CD1c-positive myeloid dendritic cell (primary cell): Measurements from ENCODE around the gene FDXACB1.
"Not testable (repeated sequence)": the region's sequence is repeated elsewhere in the genome, so short reads cannot be mapped to it uniquely, and the experiment has no call there.

ENCODE experiments used
- DNase-seq: peaks from one replicate; pipeline ENCODE4 v3.0.0-alpha.2; 2016; ENCODE audit errors: extremely low spot score

FDXACB1 gene

GRCh38 chr11:111910676-111911562 is 32.0 kb upstream of the FDXACB1 start:
- no peak for DNase-seq

- DNase-seq, result no peak
Observed at GRCh38 chr11:111909378-111909777, 30.4 kb upstream of the FDXACB1 start.

DNA sequence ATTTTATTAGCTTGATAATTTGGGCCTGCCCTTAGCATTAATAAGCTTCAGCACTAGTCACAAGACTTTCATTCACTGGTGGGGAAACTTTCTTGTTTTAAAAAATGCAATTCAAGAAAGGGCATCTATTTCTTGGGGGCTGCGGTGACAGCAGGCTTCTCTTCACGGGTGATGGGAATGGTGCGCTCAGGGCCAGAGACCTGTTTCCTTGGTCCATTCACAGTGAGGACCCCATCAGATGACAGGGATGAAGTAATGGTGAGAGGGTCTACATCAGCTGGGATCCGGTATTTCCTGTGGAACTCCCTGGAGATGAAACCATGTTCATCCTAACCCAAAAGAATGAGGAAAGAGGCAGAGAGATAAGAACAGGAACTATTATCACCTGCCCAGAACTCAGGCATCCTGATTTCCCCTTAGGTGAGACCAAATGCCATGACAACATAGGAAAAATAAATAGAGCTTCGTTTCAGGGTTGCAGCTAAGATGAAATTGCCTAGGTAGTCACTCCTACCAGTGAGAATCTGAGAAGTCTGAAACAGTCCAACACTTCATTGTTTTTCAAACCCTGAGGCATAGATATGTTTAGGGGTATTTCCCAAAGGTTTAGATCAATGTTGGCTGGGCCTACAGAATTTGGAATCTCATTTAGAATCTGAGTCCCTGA is 29.8 kb upstream of the FDXACB1 start:
- no peak for DNase-seq

DNA sequence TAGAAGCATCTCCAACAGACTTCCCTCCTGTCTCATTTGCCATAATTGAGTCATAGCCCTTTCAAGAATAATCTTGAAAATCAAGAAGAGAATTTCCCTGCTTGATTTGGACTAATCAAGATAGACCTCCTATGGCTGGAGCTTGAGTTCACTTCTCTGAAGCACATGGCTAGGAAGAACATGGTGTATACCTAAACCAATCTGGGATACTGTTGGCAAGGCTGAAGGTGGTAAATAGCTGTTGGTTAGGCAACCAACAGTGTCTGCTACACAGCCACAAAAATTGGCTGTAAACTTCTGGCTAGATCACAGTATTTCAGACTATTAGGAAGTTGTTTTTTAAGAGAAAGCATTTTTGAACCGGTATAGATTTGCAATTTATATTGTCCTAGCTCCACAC is 27.7 kb upstream of the FDXACB1 start:
- no peak for DNase-seq

DNA sequence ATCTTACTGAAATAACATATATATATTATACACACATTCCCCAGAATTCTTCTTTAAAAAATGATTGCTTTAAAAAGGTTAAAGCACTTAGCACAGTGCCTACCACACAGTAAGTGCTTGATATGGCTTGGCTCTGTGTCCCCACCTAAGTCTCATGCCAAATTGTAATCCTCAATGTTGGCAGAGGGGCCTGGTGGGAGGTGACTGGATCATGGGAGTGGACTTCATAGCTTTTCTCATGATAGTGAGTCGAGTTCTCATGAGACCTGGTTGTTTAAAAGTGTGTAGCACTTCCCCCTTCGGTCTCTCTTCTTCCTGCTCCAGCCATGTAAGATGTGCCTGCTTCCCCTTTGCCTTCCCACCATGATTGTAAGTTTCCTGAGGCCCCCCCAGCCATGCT is 26.4 kb upstream of the FDXACB1 start:
- no peak for DNase-seq

- DNase-seq, result no peak
Observed at GRCh38 chr11:111886844-111887243, 7.9 kb upstream of the FDXACB1 start.

GRCh38 chr11:111886032-111886431 is 7.1 kb upstream of the FDXACB1 start:
- DNase-seq, result no peak

GRCh38 chr11:111885053-111885452 is 6.1 kb upstream of the FDXACB1 start:
- DNase-seq, result not testable (repeated sequence)

GRCh38 chr11:111882202-111882601 is 3.2 kb upstream of the FDXACB1 start:
- DNase-seq, result no peak

- no peak for DNase-seq
Observed at GRCh38 chr11:111879637-111879960, 634 bp upstream of the FDXACB1 start.

- DNase-seq, result peak; percentile 32
Observed at GRCh38 chr11:111878385-111878848, 548 bp downstream of the FDXACB1 start.

GRCh38 chr11:111871693-111872161 is 7.2 kb downstream of the FDXACB1 start:
- DNase-seq, result no peak

- peak; percentile 76 for DNase-seq
Observed at GRCh38 chr11:111870886-111871692, 7.9 kb downstream of the FDXACB1 start, which contains the start of gene ALG9. Gene ALG9, minus strand, starts transcription at chr11:111871581. Its CDS starts 99 bp downstream, at chr11:111871482.

GRCh38 chr11:111870522-111870885 is 8.5 kb downstream of the FDXACB1 start:
- DNase-seq, result peak; percentile 35

GRCh38 chr11:111870113-111870512 is 8.9 kb downstream of the FDXACB1 start:
- no peak for DNase-seq

GRCh38 chr11:111860257-111860656 is 18.7 kb downstream of the FDXACB1 start:
- no peak for DNase-seq

DNA sequence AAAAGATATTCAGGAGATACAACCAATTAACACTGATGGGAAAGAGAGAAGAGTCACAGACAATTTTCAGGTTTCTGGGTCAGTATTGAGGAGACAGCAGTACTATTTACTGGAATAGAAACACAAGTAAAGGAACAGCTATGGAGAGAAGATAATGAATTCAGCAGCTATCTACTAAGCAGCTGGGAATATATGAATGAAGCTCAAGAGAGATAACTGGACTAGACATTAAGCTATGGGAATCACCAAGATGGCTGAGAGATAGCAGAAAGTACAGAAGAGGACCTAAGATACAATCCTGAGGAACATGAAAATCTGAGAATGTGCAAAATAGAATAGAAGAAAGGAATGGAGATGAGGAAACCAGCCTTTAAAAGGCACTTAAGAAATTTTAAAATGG is 23.5 kb downstream of the FDXACB1 start:
- DNase-seq, result no peak

DNA sequence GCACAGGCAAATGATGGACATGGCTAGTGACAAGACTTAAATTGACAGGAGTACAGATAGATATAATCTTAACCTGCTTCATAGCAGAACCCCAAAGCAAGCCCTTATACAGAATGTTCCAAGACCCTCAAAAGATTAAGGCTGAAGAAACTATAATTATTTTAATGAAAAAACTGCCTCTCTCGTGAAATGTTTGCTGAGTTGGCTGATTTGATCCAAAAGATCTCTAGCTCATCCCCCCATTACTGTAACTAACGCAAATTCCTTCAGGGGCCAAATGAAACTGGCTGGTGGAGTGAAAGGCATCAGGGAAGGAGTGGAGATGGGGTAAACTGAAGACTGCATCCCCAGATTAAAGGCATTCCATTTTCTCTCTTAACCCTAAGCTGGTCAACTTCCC is 26.9 kb downstream of the FDXACB1 start:
- no peak for DNase-seq

DNA sequence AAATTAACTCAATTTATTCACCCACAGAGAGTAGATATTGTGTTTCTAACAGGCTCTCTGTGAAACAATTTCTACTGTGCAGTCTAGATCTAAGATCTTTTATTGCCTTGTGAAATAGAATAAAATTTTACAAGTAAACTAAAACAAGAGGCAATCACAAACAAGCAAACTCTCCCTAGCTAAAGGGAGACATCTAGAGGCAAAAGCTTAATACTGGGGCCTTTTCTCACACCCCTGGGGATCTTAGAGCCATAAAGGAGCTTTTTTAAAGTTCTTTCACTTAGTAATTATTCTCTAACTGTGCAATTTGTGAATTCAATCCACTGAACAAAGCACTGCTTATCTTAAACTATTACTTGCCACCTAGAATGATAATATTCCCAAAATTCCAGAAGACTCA is 27.3 kb downstream of the FDXACB1 start:
- DNase-seq, result peak; percentile 8

DNA sequence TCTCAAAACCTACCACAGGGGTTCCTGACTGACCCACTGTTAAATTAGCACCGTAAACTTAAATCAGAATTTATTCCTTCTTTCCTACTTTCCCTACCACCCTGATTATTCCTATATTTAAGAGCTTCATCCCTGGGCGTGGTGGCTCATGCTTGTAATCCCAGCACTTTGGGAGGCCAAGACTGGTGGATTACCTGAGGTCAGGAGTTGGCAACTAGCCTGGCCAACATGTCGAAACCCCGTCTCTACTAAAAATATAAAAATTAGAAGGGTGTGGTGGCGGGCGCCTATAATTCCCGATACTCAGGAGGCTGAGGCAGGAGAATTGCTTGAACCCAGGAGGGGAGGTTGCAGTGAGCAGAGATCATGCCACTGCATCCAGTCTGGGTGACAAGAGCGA is 27.9 kb downstream of the FDXACB1 start:
- no peak for DNase-seq

DNA sequence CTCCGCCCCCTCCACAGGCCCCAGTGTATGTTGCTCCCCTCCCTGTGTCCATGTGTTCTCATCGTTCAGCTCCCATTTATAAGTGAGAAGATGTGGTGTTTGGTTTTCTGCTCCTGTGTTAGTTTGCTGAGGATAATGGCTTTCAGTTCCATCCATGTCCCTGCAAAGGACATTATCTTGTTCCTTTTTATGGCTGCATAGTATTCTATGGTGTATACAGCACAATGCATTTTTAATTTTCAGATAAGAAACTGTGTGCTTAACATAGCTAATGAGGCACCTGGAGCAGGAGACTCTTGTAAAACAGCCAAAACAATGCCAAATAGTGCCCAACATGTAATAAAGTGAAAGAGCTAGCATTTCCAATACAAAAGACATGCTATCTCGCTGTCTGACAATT is 29.3 kb downstream of the FDXACB1 start:
- DNase-seq, result no peak

GRCh38 chr11:111846636-111847035 is 32.3 kb downstream of the FDXACB1 start:
- DNase-seq, result peak; percentile 12
